Glomerular visceral epithelial cell (primary cell): ENCODE results near the gene NDUFAF7.
"Not testable (repeated sequence)": the region's sequence is repeated elsewhere in the genome, so short reads cannot be mapped to it uniquely, and the experiment has no call there.

Experiments
- DNase-seq: peaks from one replicate; pipeline ENCODE4 v3.0.0-alpha.2; 2016; ENCODE audit errors: extremely low spot score

The NDUFAF7 gene

GRCh38 chr2:37281916-37282315 lies 50.5 kb downstream of the NDUFAF7 start:
- DNase-seq, result no peak

- peak; percentile 1 for DNase-seq
Observed at GRCh38 chr2:37282746-37283145, 51.3 kb downstream of the NDUFAF7 start.

GRCh38 chr2:37283207-37283606 lies 51.7 kb downstream of the NDUFAF7 start:
- peak; percentile 67 for DNase-seq

GRCh38 chr2:37284381-37284780 lies 52.9 kb downstream of the NDUFAF7 start:
- no peak for DNase-seq

GRCh38 chr2:37287966-37288365 lies 56.5 kb downstream of the NDUFAF7 start:
- DNase-seq, result peak; percentile 3

- DNase-seq, result no peak
Observed at GRCh38 chr2:37291680-37292079, 60.2 kb downstream of the NDUFAF7 start.

GRCh38 chr2:37294858-37295257 lies 63.4 kb downstream of the NDUFAF7 start:
- DNase-seq, result not testable (repeated sequence)

- DNase-seq, result no peak
Observed at GRCh38 chr2:37295469-37296073, 64.1 kb downstream of the NDUFAF7 start.

GRCh38 chr2:37297632-37298031 lies 66.2 kb downstream of the NDUFAF7 start:
- DNase-seq, result no peak
